GM21723 (cell line): ENCODE results near the gene TAOK1.

ENCODE experiments used
- ATAC-seq: cut with Tn5 transposase; IDR thresholded peaks from one replicate; pipeline ENCODE4 v1.9.1; 2021; ENCODE audit warnings: mild to moderate bottlenecking, moderate library complexity; ENCODE audit not compliant: unreplicated experiment

TAOK1 gene

GRCh38 chr17:29568331-29569244, 178.4 kb downstream of the TAOK1 start, which contains the start of gene TP53I13:
Gene TP53I13, plus strand, starts transcription at chr17:29568701. Its CDS starts 58 bp downstream, at chr17:29568759.
- ATAC-seq, result peak; percentile 39

DNA sequence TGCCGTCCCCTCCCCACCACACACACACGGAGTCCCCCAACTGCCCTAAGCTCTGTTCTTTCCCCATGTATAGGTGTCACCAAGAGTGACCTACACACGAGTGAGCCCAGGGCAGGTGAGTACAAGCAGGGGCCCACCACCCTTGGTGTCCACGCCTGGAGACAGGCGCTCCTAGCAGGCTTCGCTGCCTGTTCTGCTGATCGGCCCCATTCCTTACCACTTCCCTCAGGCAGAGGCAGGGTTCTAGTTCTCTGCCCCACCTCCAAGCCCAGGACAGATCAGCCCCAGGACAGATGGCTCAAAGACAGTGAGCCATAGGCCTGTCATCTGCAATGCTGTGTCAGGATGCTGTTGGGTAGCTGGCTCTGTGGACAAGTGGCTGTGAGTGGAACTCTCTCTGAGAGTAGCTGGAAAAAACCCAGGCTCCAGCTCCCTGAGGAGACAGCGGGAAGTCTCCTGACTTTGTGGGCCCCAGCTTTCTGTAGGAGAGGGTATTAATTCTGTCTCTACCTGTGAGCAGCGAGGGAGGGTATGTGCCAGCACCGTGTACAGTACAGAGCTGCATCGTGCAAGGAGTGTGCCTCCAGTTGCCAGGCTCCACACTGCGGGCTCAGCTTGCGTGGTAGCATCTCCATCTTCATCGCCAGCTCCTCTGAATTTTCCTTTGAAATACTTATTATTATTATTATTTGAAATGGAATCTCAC, 179.2 kb downstream of the TAOK1 start:
- no peak for ATAC-seq

GRCh38 chr17:29570521-29570920, 180.4 kb downstream of the TAOK1 start:
- ATAC-seq, result no peak

DNA sequence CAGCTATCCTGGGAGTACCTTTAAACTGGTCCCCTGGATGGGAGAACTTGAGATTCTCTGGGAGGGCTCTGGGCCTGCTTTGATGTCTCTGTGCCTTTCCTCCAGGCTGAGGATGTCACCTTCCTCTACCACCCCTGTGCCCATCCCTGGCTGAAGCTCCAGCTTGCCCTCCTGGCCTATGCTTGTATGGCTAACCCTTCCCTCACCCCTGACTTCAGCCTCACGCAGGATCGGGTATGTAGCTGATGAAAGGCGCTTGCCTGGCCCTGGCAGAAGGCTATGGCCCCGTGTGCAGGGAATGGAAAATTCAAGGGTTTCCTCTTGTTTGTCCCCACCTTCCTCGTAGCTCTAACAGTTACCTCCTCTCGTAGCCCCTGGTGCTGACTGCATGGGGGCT, 181.3 kb downstream of the TAOK1 start:
- no peak for ATAC-seq

DNA sequence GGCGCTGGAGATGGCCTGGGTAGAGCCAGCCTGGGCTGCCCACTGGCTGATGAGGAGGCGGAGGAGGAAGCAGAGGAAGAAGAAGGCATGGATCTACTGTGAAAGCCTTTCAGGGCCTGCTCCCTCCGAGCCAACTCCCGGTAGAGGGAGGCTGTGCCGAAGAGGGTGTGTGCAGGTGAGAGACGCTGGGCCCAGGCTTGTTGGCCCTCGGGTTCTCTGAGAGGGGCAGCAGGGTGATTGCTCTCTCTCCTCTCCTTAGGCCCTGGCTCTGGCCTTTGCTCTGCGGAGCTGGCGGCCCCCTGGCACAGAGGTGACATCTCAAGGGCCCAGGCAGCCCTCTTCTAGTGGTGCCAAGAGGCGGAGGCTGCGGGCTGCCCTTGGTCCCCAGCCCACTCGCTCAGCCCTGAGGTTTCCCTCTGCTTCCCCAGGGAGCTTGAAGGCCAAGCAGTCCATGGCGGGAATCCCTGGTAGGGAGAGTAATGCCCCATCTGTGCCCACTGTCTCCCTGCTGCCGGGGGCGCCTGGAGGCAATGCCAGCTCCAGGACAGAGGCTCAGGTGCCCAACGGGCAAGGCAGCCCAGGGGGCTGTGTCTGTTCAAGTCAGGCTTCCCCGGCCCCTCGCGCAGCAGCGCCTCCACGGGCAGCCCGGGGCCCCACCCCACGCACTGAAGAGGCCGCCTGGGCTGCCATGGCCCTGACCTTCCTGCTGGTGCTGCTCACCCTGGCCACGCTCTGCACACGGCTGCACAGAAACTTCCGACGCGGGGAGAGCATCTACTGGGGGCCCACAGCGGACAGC, 181.9 kb downstream of the TAOK1 start:
- ATAC-seq, result no peak

DNA sequence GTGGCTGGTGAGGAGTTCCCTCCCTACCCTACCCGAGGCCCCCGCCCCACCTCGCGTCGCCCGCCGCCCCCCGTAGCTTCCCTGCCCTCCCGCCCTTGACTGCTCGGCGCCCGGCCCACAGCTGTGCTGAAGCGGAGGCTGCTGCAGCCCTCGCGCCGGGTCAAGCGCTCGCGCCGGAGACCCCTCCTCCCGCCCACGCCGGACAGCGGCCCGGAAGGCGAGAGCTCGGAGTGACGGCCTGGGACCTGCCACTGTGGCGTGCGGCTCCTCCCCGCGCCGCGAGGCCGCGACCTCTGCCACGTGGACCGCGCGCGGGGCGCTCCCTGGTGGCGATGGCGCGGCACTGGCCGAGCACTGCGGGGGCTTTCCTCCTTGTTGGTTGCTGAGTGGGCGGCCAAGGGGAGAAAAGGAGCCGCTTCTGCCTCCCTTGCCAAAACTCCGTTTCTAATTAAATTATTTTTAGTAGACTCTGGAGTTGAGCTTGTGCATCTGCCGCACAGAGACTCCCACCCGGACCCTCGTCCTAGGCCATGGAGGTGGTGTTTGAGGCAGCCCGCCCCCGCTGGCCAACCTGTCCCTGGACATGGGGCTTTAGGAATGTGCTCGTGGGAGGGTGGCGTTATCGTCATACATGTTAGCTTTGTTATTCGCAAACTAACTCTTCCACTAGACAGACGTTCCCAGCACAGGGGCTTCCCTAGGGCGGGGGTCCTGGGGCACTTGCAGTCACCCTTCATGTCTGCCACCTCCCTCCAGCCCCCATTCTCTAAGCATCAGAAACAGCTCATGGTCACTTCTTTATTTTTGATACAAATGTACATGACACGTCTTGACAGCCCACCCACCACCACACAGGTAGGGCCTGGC, 182.8 kb downstream of the TAOK1 start:
- no peak for ATAC-seq

DNA sequence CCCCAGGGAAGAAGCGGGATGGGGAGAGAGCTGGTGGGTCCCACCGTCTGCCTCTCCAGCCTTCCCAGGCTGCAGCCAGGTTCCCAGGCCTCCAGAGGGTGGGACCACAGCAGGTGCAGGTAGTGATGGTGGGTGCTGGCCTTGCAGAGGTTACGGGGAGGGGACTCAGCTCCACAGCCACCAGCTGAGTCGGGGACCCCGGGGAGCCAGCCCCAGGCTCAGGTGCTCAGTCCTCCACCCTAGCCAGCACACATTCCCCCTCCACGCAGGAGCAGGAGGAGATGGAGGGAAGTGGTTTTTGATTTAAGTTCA, 183.4 kb downstream of the TAOK1 start:
- no peak for ATAC-seq

DNA sequence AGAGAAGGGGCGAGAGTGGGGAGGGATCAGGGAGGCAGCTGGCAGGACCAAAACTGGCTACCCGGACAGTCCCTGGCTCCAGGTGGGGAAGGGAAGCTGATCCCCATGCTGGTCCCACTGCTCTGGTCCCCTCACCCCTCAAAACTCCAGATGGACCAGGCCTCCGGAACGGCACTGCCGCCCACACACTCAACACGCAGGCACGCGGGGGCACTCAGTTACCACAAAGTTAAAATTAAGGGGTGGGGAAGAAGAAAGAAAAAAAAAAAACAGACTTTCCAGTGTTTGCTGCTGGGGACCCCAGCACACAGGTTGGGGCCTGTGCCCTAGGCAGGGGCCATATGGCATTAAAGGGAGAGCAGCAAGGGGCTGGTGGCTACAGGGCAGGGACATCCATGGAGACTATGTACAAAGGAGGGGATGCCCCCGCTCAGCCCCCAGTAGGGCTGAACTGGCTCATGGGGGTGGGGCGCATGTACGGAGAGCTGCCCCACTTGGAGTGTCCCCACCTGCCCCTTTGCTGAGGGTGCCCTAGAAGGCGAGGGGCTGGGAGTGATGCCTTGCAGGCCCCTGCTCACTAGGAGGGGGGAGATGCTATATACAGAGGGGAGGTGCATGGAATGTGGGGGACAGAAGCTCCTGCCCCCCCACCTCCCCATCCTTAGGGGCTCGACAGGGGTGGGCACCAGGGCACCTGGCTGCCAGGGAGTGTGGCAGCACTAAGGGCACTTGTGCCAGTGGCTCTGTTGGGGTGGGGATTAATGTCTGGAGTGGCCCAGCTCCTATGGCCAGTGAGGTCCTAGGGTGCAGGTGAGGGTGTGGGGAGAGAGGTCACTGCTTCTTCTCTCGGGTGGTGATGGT, 183.9 kb downstream of the TAOK1 start:
- no peak for ATAC-seq

GRCh38 chr17:29574732-29575510, 184.8 kb downstream of the TAOK1 start:
- ATAC-seq, result no peak

GRCh38 chr17:29575511-29576213, 185.5 kb downstream of the TAOK1 start:
- ATAC-seq, result no peak

GRCh38 chr17:29576214-29577000, 186.2 kb downstream of the TAOK1 start:
- ATAC-seq, result no peak

- no peak for ATAC-seq
Measured at GRCh38 chr17:29577001-29577370, 186.8 kb downstream of the TAOK1 start.

GRCh38 chr17:29577385-29578211, 187.4 kb downstream of the TAOK1 start:
- ATAC-seq, result no peak

- no peak for ATAC-seq
Measured at GRCh38 chr17:29578626-29579485, 188.7 kb downstream of the TAOK1 start.
